Lung microvascular endothelial cell (primary cell): ENCODE results near the gene PEX12. TPM values are rescaled to one million over a fixed set of nuclear protein-coding genes. Genes with fewer than 3 reads are reported as not detected.
"Not testable (repeated sequence)": the region's sequence is repeated elsewhere in the genome, so short reads cannot be mapped to it uniquely, and the experiment has no call there.

Experiments used
- DNase-seq, 2 donors: peaks; one replicate each; pipeline versions ENCODE4 v3.0.0 to v3.0.0-alpha.2; 2010; ENCODE audit warnings: low read depth in 2 of 2
- total RNA-seq: library from RNA; depleted of rRNA; stranded (reverse); fragments of >200 nt; gene quantifications from 2 replicates; pipeline ENCODE4 v1.2.1, GENCODE V29; 2014

Gene PEX12
- 1.7 and 3.6 TPM in 2 replicates for total RNA-seq

GRCh38 chr17:35578197-35578928 is at the start of gene PEX12:
PEX12 (minus strand) TSS chr17:35578571; CDS start chr17:35578021, 550 bp downstream.
- DNase-seq: peak; percentile 86 to 90

GRCh38 chr17:35627417-35627816 is 49.0 kb upstream of the PEX12 start:
- DNase-seq: no peak

GRCh38 chr17:35621768-35622167 is 43.4 kb upstream of the PEX12 start:
- no peak for DNase-seq

GRCh38 chr17:35618628-35619027 is 40.3 kb upstream of the PEX12 start:
- no peak for DNase-seq

- peak in 1 of 2 donors; percentile 85 for DNase-seq
Observed at GRCh38 chr17:35617505-35617904, 39.1 kb upstream of the PEX12 start.

GRCh38 chr17:35616536-35616935 is 38.2 kb upstream of the PEX12 start:
- DNase-seq: peak; percentile 44 to 86

GRCh38 chr17:35614810-35615209 is 36.4 kb upstream of the PEX12 start:
- DNase-seq: no peak

GRCh38 chr17:35612924-35613521 is 34.7 kb upstream of the PEX12 start:
- DNase-seq: peak; percentile 72 to 74

GRCh38 chr17:35610746-35611145 is 32.4 kb upstream of the PEX12 start:
- not testable (repeated sequence) for DNase-seq

GRCh38 chr17:35609831-35610230 is 31.5 kb upstream of the PEX12 start:
- DNase-seq: no peak

- peak in 1 of 2 donors; percentile 21 for DNase-seq
Observed at GRCh38 chr17:35607239-35607847, 29.0 kb upstream of the PEX12 start.

GRCh38 chr17:35605678-35606077 is 27.3 kb upstream of the PEX12 start:
- DNase-seq: no peak

- no peak for DNase-seq
Observed at GRCh38 chr17:35603674-35604073, 25.3 kb upstream of the PEX12 start.

- DNase-seq: no peak
Observed at GRCh38 chr17:35597604-35598003, 19.2 kb upstream of the PEX12 start.

GRCh38 chr17:35596530-35597233 is 18.3 kb upstream of the PEX12 start:
- DNase-seq: no peak

GRCh38 chr17:35596072-35596471 is 17.7 kb upstream of the PEX12 start:
- no peak for DNase-seq

- peak in 1 of 2 donors; percentile 66 for DNase-seq
Observed at GRCh38 chr17:35588196-35588920, 10.0 kb upstream of the PEX12 start.

GRCh38 chr17:35587074-35587961 is 8.9 kb upstream of the PEX12 start, which contains the start of gene AP2B1:
AP2B1 (plus strand) TSS chr17:35587322; CDS start chr17:35594031, 6,709 bp downstream.
- DNase-seq: peak; percentile 98 to 99

- no peak for DNase-seq
Observed at GRCh38 chr17:35586569-35587073, 8.2 kb upstream of the PEX12 start.

- no peak for DNase-seq
Observed at GRCh38 chr17:35584061-35584460, 5.7 kb upstream of the PEX12 start.
